Epithelial cell of umbilical artery (primary cell): ENCODE results near the gene TMEM252. TPM values are rescaled to one million over a fixed set of nuclear protein-coding genes. Genes with fewer than 3 reads are reported as not detected.

Source experiments
- total RNA-seq: library from RNA; depleted of rRNA; stranded (reverse); fragments of >200 nt; gene quantifications from 2 replicates; pipeline ENCODE4 v1.2.3, GENCODE V29; 2014

The TMEM252 gene, protein sequence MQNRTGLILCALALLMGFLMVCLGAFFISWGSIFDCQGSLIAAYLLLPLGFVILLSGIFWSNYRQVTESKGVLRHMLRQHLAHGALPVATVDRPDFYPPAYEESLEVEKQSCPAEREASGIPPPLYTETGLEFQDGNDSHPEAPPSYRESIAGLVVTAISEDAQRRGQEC
- not detected in 2 replicates for total RNA-seq

DNA sequence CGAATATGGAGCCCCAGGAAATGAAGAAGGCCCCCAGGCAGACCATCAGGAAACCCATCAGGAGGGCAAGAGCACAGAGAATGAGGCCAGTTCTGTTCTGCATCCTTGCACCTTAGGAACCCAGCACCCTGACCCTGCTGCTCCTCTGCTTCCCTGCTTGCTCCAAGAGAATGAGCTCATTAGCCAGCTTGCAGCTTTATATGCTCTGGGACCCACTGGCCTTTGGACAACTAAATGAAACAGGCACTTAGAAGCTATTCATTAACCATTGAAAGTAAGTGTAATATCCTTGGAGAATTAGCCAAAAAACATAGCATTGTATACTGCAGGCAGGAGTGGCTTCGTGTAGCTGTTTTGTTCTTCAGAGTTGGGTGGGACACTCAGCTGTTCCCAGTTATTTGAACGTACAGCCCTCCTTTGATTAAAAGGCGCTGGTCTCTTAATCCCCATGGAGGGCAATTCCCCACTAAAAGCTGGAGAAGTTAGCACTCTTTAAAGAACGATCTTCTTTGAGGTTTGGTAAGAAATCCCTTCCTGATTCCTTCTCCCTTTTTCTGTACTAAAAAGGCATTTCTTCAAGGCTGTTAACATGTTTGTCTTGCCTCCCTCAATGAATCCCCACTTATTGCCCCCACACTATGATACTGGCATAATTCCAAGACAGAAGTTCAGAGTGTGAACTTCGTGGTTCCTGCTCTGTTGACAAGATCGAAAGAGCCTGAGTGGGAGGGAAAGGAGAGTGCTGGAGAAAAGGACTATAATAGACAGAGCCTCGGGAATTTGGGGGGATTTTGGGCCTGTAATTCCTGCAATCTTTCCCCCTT, at the start of gene TMEM252:
Gene TMEM252 (minus strand): TSS at position 172 of the 824 bp plus-strand sequence. CDS start 69 bp downstream, at position 103.

Other genes with a start within 250 kb of the TMEM252 start
- gene FOXD4L3, start 238.0 kb downstream of the TMEM252 start, total RNA-seq: not detected in 2 replicates
- gene PGM5, start 184.3 kb downstream of the TMEM252 start, total RNA-seq: 0.46 and 0.65 TPM in 2 replicates
- 0.32 TPM in 1 of 2 replicates, not detected in the other for gene PIP5K1B, start 164.4 kb upstream of the TMEM252 start, total RNA-seq